Gastroesophageal sphincter (tissue), 4 donors: ENCODE results near the gene MTUS2. TPM values are rescaled to one million over a fixed set of nuclear protein-coding genes. Genes with fewer than 3 reads are reported as not detected.

Source experiments
- ATAC-seq: fragments of 150-250 bp; one replicate; pipeline ENCODE4 v1.9.1; 2016; ENCODE audit warnings: mild to moderate bottlenecking, moderate library complexity
- H3K27ac ChIP-seq, 4 donors: fragments of 200-600 bp; sonication (generic) in 3 of 4; 1 replicate in 3 of 4; 2 replicates in 1 of 4; pipeline ENCODE4 v1.5.1; 2016 to 2019
- H3K27me3 ChIP-seq: fragments of 200-600 bp; sonication (generic); one replicate; pipeline ENCODE4 v1.5.1; 2019
- H3K36me3 ChIP-seq, 2 donors: fragments of 200-600 bp; sonication (generic); one replicate each; pipeline ENCODE4 v1.5.1; 2019; ENCODE audit warnings: control low read depth in 1 of 2
- H3K4me1 ChIP-seq, 3 donors: fragments of 200-600 bp; sonication (generic); 1 replicate in 2 of 3; 2 replicates in 1 of 3; pipeline ENCODE4 v1.5.1; 2016 to 2019; ENCODE audit warnings: control low read depth in 2 of 3
- H3K4me3 ChIP-seq, 2 donors: fragments of 200-600 bp; sonication (generic); one replicate each; pipeline ENCODE4 v1.5.1; 2019; ENCODE audit warnings: mild to moderate bottlenecking in 1 of 2, moderate library complexity in 1 of 2
- H3K9me3 ChIP-seq, 3 donors: fragments of 200-600 bp; sonication (generic); one replicate each; pipeline ENCODE4 v1.5.1; 2017 to 2019; ENCODE audit warnings: control low read depth in 2 of 3
- CTCF ChIP-seq, 4 experiments: fragments of 200-600 bp in 2 of 4; fragments of 450-650 bp in 2 of 4; sonication (generic) in 1 of 4; IDR thresholded peaks; one replicate each; pipeline ENCODE4 v1.5.1; 2017 to 2019; ENCODE audit warnings: antibody characterized with exemption in 4 of 4, mild to moderate bottlenecking in 2 of 4, moderate library complexity in 2 of 4
- EP300 ChIP-seq: sonication (generic); formaldehyde crosslinking; IDR thresholded peaks from one replicate; pipeline ENCODE4 v1.6.1; 2017; ENCODE audit warnings: antibody characterized with exemption, mild to moderate bottlenecking
- POLR2A ChIP-seq, 2 donors: fragments of 450-650 bp; IDR thresholded peaks; one replicate each; pipeline ENCODE4 v1.6.1; 2017; ENCODE audit warnings: antibody characterized with exemption in 2 of 2, mild to moderate bottlenecking in 2 of 2, moderate library complexity in 1 of 2
- POLR2AphosphoS5 ChIP-seq: sonication (generic); formaldehyde crosslinking; IDR thresholded peaks from one replicate; pipeline ENCODE4 v1.6.1; 2017; ENCODE audit warnings: antibody characterized with exemption
- WGBS, 2 donors: methylation state at CpG; one replicate each; pipeline ENCODE4 v1.1.5; 2018; ENCODE audit warnings: low coverage in 1 of 2; 5-methylcytosine and 5-hydroxymethylcytosine counted together
- total RNA-seq, 4 donors: library from RNA; depleted of rRNA; stranded (reverse); fragments of >200 nt; gene quantifications; one replicate each; pipeline ENCODE4 v1.1.0, GENCODE V29; 2016

Gene MTUS2
- total RNA-seq, 4 donors from 2014 or later = 0.67 to 36.7 (median 18.4) TPM

GRCh38 chr13:29050719-29051118 is 230.6 kb downstream of the MTUS2 start:
- Histone ChIP-seq H3K9me3 (peaks cover 0 to 5% (median 0%) of the 10 kb centered on the region in 3 donors), H3K27ac (no peak overlapping the region), H3K27me3 (no peaks in the 10 kb centered on the region), H3K4me3 (no peak overlapping the region), H3K4me1 (no peaks in the 10 kb centered on the region), H3K36me3 (no peaks in the 10 kb centered on the region)
- TF ChIP-seq POLR2AphosphoS5 (no peak), POLR2A (IDR thresholded peaks at IDR 0.05) (no peak), EP300 (no peak), CTCF (IDR thresholded peaks at IDR 0.05) (no peak)
- no peak for ATAC-seq
- WGBS, 2 donors = 43 to 44% methylated on average over 2 to 4 of the region's 4 CpGs

- H3K27ac ChIP-seq = no peak overlapping the region
- H3K27me3 ChIP-seq = no peaks in the 10 kb centered on the region
- peaks cover 0 to 7% (median 0%) of the 10 kb centered on the region in 3 donors for H3K9me3 ChIP-seq
- no peak overlapping the region for H3K4me3 ChIP-seq
- 88% methylated on average over 1 of the region's 2 CpGs; no CpG with 5 or more reads in 1 of the 2 donors for WGBS, 2 donors
- no peak for TF ChIP-seq EP300
- no peak for TF ChIP-seq POLR2A (IDR thresholded peaks at IDR 0.05)
- TF ChIP-seq POLR2AphosphoS5 = no peak
- no peak for TF ChIP-seq CTCF (IDR thresholded peaks at IDR 0.05)
- no peak for ATAC-seq
- no peaks in the 10 kb centered on the region for H3K4me1 ChIP-seq
- no peaks in the 10 kb centered on the region for H3K36me3 ChIP-seq
Measured at GRCh38 chr13:29059800-29060199, 239.7 kb downstream of the MTUS2 start.

GRCh38 chr13:29065142-29065541 is 245.0 kb downstream of the MTUS2 start:
- ATAC-seq = no peak
- TF ChIP-seq EP300 (no peak), POLR2AphosphoS5 (no peak), POLR2A (IDR thresholded peaks at IDR 0.05) (no peak), CTCF (IDR thresholded peaks at IDR 0.05) (no peak)
- no peaks in the 10 kb centered on the region for H3K27me3 ChIP-seq
- 83 to 93% methylated on average over 3 of the region's 3 CpGs for WGBS, 2 donors
- no peaks in the 10 kb centered on the region for H3K36me3 ChIP-seq
- no peak overlapping the region for H3K4me3 ChIP-seq
- H3K4me1 ChIP-seq = no peaks in the 10 kb centered on the region
- H3K27ac ChIP-seq = no peak overlapping the region
- peaks cover 0 to 2% (median 0%) of the 10 kb centered on the region in 3 donors for H3K9me3 ChIP-seq

- no peak overlapping the region for H3K27ac ChIP-seq
- ATAC-seq = no peak
Measured at GRCh38 chr13:29067306-29067945, 247.3 kb downstream of the MTUS2 start.

More at GRCh38 chr13:29067306-29067945, 247.3 kb downstream of the MTUS2 start:
- Histone ChIP-seq H3K9me3 (no peaks in the 10 kb centered on the region), H3K4me3 (no peak overlapping the region), H3K27me3 (no peaks in the 10 kb centered on the region), H3K4me1 (no peaks in the 10 kb centered on the region), H3K36me3 (no peaks in the 10 kb centered on the region)
- no peak for TF ChIP-seq CTCF (IDR thresholded peaks at IDR 0.05)
- TF ChIP-seq POLR2A (IDR thresholded peaks at IDR 0.05) = no peak
- no peak for TF ChIP-seq EP300
- no peak for TF ChIP-seq POLR2AphosphoS5
- 65 to 67% methylated on average over 3 of the region's 3 CpGs for WGBS, 2 donors
